NCI-H82 treated with DMSO at 0.1 percent for 48 hours (cell line): Measurements from ENCODE around the gene ADPRHL1.
A peak's percentile ranks its signal among the peaks of the same experiment; 100 is the strongest.

Source experiments
- DNase-seq: peaks from one replicate; lab custom pipeline; 2025; ENCODE audit not compliant: unreplicated experiment; lab: John Stamatoyannopoulos, UW

The ADPRHL1 gene

DNA sequence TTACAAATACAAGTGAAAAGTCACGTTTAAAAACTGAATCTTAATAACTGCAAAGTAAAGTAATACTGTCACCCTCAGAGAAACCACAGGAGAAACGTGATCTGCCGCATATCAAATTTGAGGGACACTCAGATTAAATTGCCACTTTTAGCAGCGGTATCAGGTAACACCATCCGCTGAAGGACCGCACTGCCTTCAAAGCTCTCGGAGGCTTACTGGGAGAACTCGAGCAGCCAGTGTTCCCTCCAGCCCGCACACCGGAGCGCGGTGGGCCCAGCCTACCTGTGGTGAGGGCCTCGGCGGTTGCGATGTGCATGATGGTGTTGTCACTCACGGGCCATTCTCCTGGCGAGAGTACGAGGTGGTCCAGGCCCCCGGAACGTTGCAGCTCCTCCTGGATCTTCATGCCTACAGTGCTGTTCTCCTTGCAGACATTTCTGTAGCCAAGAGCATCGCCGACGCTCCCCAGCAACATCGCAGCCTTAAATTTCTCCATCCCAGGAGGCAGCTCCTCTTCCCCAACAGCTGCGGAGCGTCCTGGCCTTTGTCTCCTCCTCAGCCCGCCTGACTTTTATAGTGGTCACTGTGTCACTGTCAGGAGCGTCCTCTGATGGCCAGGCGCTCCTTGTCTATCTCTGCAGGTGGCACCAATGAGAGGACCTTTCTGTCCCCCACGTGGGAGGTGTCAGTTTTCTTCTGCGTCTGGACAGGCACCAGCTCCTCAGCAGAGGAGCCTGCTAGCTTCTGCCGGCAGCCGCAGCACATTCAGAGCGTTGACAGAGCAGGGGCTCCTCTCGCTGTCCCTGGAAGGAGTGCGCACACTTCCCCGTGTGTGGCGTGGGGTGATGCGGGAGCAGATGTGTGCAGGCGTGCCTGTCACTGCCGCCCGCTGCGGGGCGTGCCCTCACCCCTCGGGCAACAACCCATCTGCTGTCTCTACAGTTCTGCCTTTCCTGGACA, at the start of gene ADPRHL1:
Gene ADPRHL1, minus strand, starts transcription at position 547 of the 960 bp plus-strand sequence. Its CDS starts 51 bp downstream, at position 496.
- DNase-seq: no peak

GRCh38 chr13:113502686-113503085, 49.4 kb upstream of the ADPRHL1 start:
- no peak for DNase-seq

- DNase-seq: no peak
Measured at GRCh38 chr13:113500530-113501265, 47.4 kb upstream of the ADPRHL1 start.

GRCh38 chr13:113499936-113500335, 46.6 kb upstream of the ADPRHL1 start:
- no peak for DNase-seq

- DNase-seq: no peak
Measured at GRCh38 chr13:113498905-113499304, 45.6 kb upstream of the ADPRHL1 start.

DNA sequence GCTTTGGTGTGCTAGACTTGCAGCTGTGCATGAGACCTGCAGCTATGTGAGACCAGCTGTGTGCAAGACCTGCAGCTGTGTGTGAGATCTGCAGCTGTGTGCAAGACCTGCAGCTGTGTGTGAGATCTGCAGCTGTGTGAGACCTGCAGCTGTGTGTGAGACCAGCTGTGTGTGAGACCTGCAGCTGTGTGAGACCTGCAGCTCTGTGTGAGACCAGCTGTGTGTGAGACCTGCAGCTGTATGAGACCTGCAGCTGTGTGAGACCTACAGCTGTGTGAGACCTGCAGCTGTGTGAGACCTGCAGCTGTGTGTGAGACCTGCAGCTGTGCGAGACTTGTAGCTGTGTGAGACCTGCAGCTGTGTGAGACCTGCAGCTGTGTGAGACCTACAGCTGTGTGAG, 43.9 kb upstream of the ADPRHL1 start:
- DNase-seq: no peak

- DNase-seq: no peak
Measured at GRCh38 chr13:113495494-113496210, 42.4 kb upstream of the ADPRHL1 start.

GRCh38 chr13:113493315-113493951, 40.1 kb upstream of the ADPRHL1 start:
- no peak for DNase-seq

DNA sequence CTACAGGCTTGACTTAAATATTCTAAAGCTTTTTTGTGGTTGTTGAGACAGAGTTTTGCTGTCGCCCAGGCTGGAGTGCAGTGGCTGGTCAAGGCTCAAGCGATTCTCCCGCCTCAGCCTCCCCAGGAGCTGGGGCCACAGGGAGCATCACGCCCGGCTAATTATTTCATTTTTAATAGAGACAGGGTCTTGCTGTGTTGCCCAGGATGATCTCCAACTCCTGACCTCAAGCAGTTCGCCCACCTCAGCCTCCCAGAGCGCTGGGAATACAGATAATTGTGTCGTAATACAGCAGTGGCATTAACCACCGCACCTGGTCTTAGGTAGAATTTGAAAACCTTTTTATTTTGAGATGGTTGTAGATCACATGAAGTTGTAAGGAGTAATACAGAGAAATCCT, 38.7 kb upstream of the ADPRHL1 start:
- DNase-seq: no peak

DNA sequence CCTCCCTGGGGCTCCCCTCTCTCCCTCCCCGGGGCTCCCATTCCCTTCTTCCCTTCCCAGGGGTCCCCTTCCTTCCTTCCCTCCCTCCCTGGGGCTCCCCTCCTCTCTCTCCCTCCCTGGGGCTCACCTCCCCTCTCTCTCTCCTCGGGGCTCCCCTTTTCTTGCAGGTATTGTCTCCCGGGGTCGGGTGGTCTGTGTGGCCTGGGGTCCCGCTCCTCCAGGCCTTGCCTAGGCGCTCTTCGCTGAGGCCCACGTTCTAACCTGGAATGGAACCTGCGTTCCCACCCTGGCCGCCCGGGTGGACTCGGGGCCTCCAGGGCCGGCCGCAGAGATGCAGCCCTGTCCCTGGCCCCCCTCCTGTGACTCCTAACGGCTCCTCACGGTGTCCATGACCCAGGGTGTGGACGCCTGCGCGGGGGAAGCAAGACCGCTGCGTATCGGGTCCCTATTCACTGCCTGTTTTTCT, 38.2 kb upstream of the ADPRHL1 start:
- no peak for DNase-seq

GRCh38 chr13:113490496-113491417, 37.5 kb upstream of the ADPRHL1 start, which contains the start of gene DCUN1D2:
Gene DCUN1D2, minus strand, starts transcription at chr13:113490711. Its CDS starts 42 bp downstream, at chr13:113490669.
- peak; percentile 82 for DNase-seq

GRCh38 chr13:113489549-113490495, 36.5 kb upstream of the ADPRHL1 start:
- DNase-seq: no peak

DNA sequence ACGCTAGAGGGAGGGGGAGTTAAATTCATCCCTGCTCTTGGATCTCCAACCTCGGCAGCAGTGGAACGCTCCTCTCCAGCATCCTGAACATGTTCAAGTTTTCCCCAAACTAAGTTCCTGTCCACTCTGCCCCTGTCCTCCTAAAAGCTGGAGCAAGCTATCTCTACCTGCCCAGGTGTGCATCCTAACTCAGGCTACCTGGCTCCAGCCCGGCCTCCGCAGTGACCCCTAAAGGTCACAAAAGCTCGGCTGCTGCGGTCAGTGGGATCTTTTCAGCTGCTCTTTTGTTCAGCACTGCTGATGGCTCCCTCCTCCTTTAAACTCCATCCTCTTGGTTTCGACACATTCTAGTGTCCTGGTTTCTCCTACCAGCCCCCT, 35.9 kb upstream of the ADPRHL1 start:
- no peak for DNase-seq

GRCh38 chr13:113488283-113488682, 35.0 kb upstream of the ADPRHL1 start:
- DNase-seq: no peak

DNA sequence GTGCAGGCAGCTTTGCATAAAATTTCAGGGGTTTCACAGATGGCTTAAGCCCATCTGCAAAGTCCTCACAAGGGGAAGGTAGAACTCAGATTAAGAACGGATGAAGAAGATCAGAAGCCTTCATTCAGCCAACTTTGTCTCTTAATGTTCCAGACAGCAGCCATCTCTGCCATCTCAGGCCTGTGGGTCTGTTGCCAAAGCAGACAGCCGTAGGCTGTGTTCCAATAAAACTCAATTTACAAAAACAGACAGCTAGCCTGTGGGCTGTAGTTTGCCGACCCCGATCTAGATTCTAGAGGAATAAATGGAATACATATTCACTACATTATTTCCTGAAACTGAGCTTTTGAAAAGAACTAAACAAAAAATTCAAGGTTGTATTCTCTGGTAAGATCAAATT, 33.4 kb upstream of the ADPRHL1 start:
- no peak for DNase-seq

GRCh38 chr13:113485545-113485944, 32.3 kb upstream of the ADPRHL1 start:
- no peak for DNase-seq

DNA sequence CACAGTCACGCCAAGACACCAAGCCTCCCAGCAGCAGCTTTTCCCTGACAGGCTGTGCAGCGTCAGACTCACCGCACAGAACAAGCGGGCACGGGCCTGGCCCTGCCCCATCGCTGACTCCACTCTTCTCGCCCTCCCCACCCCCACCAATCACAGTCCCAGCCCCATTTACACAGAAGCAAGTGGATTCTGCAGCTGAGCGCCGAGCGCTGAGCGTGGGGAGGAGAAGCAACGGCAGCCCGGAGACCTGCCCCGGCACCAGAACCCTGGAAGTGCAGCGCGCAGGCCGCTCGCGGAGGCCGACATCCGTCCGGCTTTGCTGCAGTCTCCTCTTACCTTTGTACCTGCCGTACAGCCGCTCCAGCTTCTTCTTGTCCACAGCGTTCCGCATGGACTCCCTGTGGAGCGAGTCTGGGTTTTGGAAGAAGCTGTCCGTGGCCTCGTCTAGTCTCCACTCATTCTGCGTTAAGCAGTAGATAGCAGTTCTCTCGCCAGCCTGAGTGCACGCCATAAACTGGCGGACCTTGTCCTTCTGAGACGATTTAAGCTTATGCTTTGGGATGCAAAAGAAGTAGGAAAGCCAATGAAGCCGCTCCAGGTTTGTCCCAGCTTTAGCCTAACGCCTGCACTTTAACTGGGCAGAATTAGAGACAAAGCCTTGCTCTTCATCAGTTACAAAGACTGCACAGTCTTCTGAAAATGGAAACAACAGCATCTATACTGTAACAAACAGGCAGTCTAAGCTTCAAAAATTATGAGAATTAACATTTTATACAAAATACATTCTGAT, 30.4 kb upstream of the ADPRHL1 start:
- DNase-seq: no peak

DNA sequence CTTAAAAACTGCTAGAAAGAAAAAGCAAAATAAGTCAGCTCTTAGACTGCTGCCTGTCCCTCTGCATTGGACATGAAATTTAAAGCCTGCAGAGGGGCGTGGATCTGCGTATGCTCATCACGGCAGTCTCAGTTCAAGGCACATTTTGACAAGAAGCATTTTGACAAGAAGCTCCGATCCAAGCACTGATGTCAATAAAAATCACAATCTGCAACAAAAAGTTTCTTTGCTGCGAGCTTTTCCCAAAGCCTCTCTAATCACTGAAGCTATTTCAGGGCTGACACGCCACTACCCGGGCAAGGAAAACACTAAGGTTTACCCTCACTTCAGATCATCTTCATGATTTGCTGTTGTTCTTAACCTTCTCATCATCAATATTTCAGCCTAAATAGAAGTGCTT, 29.8 kb upstream of the ADPRHL1 start:
- DNase-seq: no peak
